Retinal pigment epithelial cell (primary cell): ENCODE results near the gene RAB43.
"Not testable (repeated sequence)": the region's sequence is repeated elsewhere in the genome, so short reads cannot be mapped to it uniquely, and the experiment has no call there.

Source experiments
- DNase-seq: peaks from one replicate; pipeline ENCODE4 v3.0.0-alpha.2; 2010; ENCODE audit warnings: low read depth
- H3K4me3 ChIP-seq: 2 replicates; pipeline ENCODE4 v1.5.1; 2011; ENCODE audit warnings: mild to moderate bottlenecking, low read length, control low read depth, moderate library complexity
- TF ChIP-seq, protein P1 (sequence below): conservative IDR thresholded peaks from 2 replicates; pipeline ENCODE4 v1.5.1; 2011; ENCODE audit warnings: low read depth, low read length, control low read depth, inconsistent platforms

Gene RAB43

DNA sequence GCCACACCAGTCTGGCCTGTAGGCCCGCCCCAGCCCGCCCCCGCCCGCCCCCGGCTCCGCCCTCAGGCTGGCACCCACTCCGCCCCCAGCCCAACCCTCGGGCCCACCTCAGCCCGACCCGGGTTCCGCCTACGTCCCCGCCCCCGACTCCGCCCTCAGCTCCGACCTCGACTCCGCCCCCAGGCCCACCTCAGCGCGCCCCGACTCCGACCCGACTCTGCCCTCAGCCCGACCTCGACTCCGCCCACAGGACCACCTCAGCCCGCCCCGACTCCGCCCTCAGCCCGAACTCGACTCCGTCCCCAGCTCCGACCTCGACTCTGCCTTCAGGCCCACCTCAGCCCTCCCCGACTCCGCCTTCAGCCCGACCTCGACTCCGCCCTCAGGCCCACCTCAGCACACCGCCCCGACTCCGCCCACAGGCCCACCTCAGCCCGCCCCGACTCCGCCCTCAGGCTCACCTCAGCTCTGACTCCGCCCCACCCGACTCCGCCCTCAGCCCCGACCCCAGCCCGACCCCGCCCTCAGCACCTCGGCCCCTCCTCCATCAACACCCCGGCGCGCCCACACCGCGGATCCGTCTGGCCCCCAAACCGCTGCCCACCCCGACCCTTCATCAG, at the start of gene RAB43:
Gene RAB43 (minus strand): TSS at position 13 of the 620 bp plus-strand sequence. CDS start 315 bp downstream, outside the sequence.
- peak; percentile 54 for DNase-seq
- peak within 1 kb of the TSS; percentile 83 for H3K4me3 ChIP-seq
- TF ChIP-seq, protein P1, sequence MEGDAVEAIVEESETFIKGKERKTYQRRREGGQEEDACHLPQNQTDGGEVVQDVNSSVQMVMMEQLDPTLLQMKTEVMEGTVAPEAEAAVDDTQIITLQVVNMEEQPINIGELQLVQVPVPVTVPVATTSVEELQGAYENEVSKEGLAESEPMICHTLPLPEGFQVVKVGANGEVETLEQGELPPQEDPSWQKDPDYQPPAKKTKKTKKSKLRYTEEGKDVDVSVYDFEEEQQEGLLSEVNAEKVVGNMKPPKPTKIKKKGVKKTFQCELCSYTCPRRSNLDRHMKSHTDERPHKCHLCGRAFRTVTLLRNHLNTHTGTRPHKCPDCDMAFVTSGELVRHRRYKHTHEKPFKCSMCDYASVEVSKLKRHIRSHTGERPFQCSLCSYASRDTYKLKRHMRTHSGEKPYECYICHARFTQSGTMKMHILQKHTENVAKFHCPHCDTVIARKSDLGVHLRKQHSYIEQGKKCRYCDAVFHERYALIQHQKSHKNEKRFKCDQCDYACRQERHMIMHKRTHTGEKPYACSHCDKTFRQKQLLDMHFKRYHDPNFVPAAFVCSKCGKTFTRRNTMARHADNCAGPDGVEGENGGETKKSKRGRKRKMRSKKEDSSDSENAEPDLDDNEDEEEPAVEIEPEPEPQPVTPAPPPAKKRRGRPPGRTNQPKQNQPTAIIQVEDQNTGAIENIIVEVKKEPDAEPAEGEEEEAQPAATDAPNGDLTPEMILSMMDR = no peak

DNA sequence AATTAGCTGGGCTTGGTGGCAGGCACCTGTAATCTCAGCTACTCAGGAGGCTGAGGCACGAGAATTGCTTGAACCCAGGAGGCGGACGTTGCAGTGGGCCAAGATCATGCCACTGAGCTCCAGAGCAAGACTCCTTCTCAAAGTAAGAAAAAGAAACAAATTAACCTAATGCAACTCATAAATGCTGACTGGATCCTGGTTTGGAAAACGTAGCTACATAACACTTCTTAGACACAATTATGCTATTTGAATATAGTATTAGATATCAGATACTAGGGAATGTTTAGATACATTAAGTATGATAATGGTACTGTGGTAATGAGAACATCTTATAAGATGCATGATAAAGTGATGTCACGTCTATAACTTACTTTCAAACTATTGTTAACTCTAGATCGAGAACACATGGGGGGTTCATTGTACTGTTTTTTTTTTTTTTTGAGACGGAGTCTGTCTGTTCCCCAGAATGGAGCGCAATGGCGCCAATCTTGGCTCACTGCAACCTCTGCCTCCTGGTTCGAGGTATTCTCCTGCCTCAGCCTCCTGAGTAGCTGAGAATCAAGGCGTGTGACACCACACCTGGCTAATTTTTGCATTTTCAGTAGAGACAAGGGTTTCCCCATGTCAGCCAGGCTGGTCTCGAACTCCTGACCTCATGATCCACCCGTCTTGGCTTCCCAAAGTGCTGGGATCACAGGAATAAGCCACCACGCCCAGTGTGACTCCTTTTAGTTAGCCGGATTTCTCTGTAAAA, 45.2 kb upstream of the RAB43 start:
- no peak overlapping the region for H3K4me3 ChIP-seq
- TF ChIP-seq, protein P1 = no peak
- DNase-seq = no peak

DNA sequence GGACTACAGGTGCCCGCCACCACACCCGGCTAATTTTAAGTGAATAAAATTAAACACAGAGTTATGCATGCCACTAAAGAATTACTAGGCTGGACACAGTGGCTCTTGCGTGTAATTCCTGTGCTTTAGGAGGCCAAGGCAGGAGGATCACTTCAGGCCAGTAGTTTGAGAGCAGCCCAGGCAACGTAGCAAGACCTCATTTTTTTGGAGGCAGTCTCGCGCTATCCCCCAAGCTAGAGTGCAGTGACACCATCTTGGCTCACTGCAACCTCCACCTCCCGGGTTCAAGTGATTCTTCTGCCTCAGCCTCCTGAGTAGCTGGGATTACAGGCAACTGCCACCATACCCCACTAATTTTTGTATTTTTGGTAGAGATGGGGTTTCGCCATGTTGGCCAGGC, 44.0 kb upstream of the RAB43 start:
- not testable (repeated sequence) for DNase-seq, H3K4me3 ChIP-seq

DNA sequence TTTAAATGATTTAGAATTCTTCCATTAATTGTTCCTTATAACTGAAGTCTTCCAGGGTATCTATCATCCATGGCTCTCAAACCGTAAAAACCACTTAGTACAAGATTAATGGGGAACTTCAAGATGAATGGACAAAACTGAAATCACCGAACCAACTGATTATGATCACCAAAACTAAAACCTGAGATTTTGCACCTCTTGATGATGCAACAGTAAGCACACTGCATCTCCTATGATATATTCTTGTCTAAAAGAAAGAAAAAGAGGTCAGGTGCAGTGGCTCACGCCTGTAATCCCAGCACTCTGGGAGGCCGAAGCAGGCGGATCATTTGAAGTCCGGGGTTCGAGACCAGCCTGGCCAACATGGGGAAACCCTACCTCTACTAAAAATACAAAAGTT, 42.9 kb upstream of the RAB43 start:
- no peak for DNase-seq
- TF ChIP-seq, protein P1 = no peak
- H3K4me3 ChIP-seq = no peak overlapping the region

DNA sequence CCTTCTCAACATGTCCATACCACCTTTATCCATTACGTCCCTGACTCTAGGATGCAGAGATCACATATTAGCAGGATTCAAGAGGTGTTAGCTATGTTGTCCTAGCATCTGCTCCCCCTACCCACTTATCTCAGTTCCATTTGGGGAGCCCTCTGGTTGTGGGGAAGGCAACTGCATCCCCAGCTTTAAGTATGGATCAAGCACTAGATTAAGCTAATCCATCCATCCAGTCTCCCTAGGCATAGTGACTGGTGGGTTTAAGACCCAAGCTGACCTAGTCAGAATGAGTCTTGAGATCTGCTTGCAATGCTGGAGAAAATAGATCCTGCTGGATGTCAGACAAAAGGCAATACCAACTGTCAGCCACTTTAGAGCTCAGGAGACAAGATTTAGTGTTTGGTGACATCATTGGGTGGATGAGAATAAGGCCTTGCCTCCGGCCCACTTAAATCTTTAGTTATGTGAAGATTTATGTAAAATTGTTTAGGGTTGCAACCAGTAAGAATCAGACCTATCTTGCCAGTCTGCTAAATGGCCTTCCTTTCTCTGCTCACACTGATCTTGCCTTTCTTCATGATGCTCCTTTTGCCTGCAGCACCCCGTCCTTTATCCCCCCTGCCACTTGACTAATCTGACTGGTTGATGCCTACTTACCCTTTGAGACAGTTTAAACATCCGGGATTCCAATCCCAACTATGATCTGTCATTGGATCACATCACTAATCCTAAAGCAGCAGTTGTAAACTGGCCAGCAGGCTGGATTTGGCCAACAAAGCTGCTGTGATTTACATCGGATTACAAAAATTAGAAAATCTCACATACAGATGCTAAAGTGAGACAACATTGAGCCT, 41.4 kb upstream of the RAB43 start:
- TF ChIP-seq, protein P1 = peak; percentile 38
- DNase-seq = no peak
- no peak overlapping the region for H3K4me3 ChIP-seq

DNA sequence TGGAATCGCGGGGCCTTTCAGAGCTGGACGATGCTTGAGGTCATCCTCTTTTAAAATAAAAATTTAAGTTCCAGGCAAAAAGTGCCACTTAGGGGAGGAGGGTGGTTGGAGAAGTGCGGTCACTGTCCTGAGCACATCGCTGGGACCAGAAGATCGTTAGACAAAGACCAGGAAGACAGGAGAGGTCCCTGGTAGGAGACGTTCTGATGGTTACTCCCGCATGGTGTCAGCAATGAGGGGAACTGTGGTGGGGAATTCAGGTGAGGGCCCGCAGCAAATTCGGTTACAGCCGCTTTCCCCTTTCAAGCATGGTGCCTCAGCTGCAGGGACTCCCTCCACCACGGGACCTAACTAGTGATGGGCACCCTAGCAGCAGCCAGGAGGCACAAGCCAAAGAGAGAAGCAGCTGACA, 40.3 kb upstream of the RAB43 start:
- DNase-seq = no peak
- TF ChIP-seq, protein P1 = no peak
- H3K4me3 ChIP-seq = peak overlapping the region; percentile 95

DNA sequence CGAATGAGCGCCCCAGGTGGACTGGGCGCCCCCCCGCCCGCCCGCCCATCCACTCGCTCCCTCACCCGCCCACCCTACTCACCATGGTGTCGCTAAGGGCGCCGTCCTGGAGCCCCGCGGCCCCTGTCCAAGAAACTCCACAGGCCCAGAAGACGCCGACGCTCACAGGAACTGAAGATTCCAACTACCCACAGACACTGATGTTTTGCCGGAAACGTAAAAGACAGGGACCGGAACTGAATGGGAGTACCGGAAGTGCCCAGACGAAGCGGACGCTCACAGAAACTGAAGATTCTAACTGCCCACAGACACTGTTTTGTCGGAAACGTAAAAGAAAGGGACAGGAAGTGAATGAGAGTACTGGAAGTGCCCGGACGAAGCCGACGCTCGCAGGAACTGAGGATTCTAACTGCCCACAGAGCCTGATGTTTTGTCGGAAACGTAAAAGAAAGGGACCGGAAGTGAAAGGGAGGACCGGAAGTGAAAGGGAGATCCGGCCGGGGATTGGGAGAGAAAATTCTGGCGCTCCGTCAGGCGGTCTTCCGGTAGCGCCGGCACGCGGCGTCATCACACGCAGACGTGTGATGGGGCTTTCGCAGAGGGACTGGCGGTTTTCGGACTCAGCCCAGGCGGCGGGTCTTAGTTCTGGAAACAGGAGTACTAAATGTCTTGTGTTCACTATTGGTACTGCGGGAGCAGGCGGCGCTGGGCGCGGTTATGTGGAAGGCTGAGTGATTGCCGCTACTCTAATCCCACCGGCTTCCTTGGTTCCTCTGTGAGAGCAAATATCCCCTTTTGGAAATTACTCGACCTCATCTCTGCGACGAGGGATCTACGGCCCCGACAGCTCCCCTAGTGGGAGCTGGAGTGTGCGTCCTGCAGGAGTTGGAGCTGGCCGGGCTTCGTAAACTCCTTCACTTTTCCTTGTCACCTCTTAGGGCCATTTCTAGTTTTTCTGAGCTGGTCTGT, 39.6 kb upstream of the RAB43 start, which contains the start of gene ISY1:
Gene ISY1 (minus strand): TSS at position 173 of the 969 bp plus-strand sequence. CDS start 88 bp downstream, at position 85.
- TF ChIP-seq, protein P1 = peak; percentile 92
- peak within 1 kb of the TSS; percentile 95 for H3K4me3 ChIP-seq
- peak; percentile 87 for DNase-seq
